NB4 (cell line): ENCODE data around the gene PIEZO2.

Experiments
- CTCF ChIP-seq: IDR thresholded peaks from one replicate; pipeline ENCODE4 v1.5.1; 2012; ENCODE audit warnings: low read depth, low read length
- MAX ChIP-seq: IDR thresholded peaks from 2 replicates; pipeline ENCODE4 v1.6.1; 2011; ENCODE audit warnings: low read depth, low read length
- POLR2A ChIP-seq: IDR thresholded peaks from 2 replicates; pipeline ENCODE4 v1.6.1; 2011; ENCODE audit warnings: mild to moderate bottlenecking; ENCODE audit not compliant: insufficient read length; ENCODE audit errors: extremely low read depth

- no peak for TF ChIP-seq CTCF
- no peak for TF ChIP-seq MAX
- TF ChIP-seq POLR2A: no peak
Observed at GRCh38 chr18:10971717-10972116, 177.7 kb downstream of the PIEZO2 start.
